ENCODE measurements around the gene SOS2. TPM values are rescaled to one million over a fixed set of nuclear protein-coding genes. Genes with fewer than 3 reads are reported as not detected.

Gene SOS2
- total RNA-seq, 1 experiment from 2014 or later = 9.4 TPM

GRCh38 chr14:50212726-50213125, 18.7 kb downstream of the SOS2 start:
- H3K4me2 ChIP-seq (ENCODE audit: insufficient read depth, insufficient read length, low read length) = no peak overlapping the region
- H2BK20ac ChIP-seq (ENCODE audit: low read depth, low read length, poor library complexity, severe bottlenecking) = no peak overlapping the region
- no peaks in the 10 kb centered on the region for H3K36me3 Mint-ChIP-seq (ENCODE audit: insufficient read depth in 1 of 3, low read depth in 3 of 3)
- no peaks in the 10 kb centered on the region for H3K27me3 ChIP-seq (ENCODE audit: insufficient read depth, low read length)
- no peak for TF ChIP-seq CTCF (conservative IDR thresholded peaks at IDR 0.05)
- no peak overlapping the region for H3K18ac ChIP-seq (ENCODE audit: insufficient read length, low read depth, low read length)
- no peak overlapping the region for H4K8ac ChIP-seq (replicated peaks; ENCODE audit: insufficient read length, low read depth, low read length)
- no peaks in the 10 kb centered on the region for H4K20me1 ChIP-seq (ENCODE audit: control insufficient read depth, insufficient read depth, insufficient read length)
- no peak overlapping the region for H3K14ac ChIP-seq (ENCODE audit: insufficient read depth, low read length)
- WGBS (ENCODE audit: extremely low coverage, insufficient read length, low lambda C conversion rate) = no CpG with 5 or more reads among the region's 3 CpGs
- no peak overlapping the region for H2BK12ac ChIP-seq (ENCODE audit: insufficient read length, low read depth, low read length)
- H3K9me3 ChIP-seq (ENCODE audit: control insufficient read depth, low read depth, low read length) = no peaks in the 10 kb centered on the region
- no peak overlapping the region for H2AK5ac ChIP-seq (ENCODE audit: insufficient read length, low read length)
- no peak overlapping the region for H2BK5ac ChIP-seq (ENCODE audit: insufficient read length, low read length)
- no peak overlapping the region for H4K5ac ChIP-seq (ENCODE audit: insufficient read length, low read depth, low read length)
- no peak overlapping the region for H2BK120ac ChIP-seq (ENCODE audit: low read depth, low read length, poor library complexity, severe bottlenecking)
- H3K79me1 ChIP-seq (ENCODE audit: insufficient read depth, low read depth, low read length, poor library complexity, severe bottlenecking) = no peaks in the 10 kb centered on the region
- H3K27ac Mint-ChIP-seq = no peak overlapping the region; a peak in 1 of 7 replicates
- H3K4me1 Mint-ChIP-seq = peaks cover 7% of the 10 kb centered on the region in 2 experiments; a peak in 3 of 4 replicates
- H3K56ac ChIP-seq (ENCODE audit: insufficient read length, low read depth, low read length) = no peak overlapping the region
- DNase-seq = no peak
- H2AFZ ChIP-seq (ENCODE audit: low read length) = no peak overlapping the region
- H3K9me3 Mint-ChIP-seq = no peaks in the 10 kb centered on the region
- no peaks in the 10 kb centered on the region for H3K79me2 ChIP-seq (ENCODE audit: insufficient read depth, low read length)
- H4K91ac ChIP-seq (ENCODE audit: insufficient read length, low read depth, low read length) = no peak overlapping the region
- H3T11ph ChIP-seq (ENCODE audit: low read length) = no peak overlapping the region
- no peak overlapping the region for H2BK15ac ChIP-seq (ENCODE audit: low read depth, low read length)
- H3K4ac ChIP-seq (ENCODE audit: low read depth, low read length) = no peak overlapping the region
- H3K27me3 Mint-ChIP-seq (ENCODE audit: low read depth) = no peaks in the 10 kb centered on the region
- H3K27ac ChIP-seq (ENCODE audit: insufficient read length, low read depth, low read length) = no peak overlapping the region
- H3K4me3 Mint-ChIP-seq = no peak overlapping the region
- no peaks in the 10 kb centered on the region for H3K23me2 ChIP-seq (ENCODE audit: insufficient read length, low read depth, low read length, poor library complexity, severe bottlenecking)
- no peak overlapping the region for H3K9ac ChIP-seq (ENCODE audit: extremely low read depth, insufficient read length, low read length)
- H3K23ac ChIP-seq (ENCODE audit: insufficient read length, low read depth, low read length) = no peak overlapping the region
- H3K4me1 ChIP-seq (ENCODE audit: insufficient read depth, low read length) = no peaks in the 10 kb centered on the region

Measured in H9 (cell line).